ENCODE results near the gene UNK. TPM values are rescaled to one million over a fixed set of nuclear protein-coding genes. Genes with fewer than 3 reads are reported as not detected.

Gene UNK
- total RNA-seq, 4 donors from 2014 or later = 6.9 to 69.7 (median 45.5) TPM

DNA sequence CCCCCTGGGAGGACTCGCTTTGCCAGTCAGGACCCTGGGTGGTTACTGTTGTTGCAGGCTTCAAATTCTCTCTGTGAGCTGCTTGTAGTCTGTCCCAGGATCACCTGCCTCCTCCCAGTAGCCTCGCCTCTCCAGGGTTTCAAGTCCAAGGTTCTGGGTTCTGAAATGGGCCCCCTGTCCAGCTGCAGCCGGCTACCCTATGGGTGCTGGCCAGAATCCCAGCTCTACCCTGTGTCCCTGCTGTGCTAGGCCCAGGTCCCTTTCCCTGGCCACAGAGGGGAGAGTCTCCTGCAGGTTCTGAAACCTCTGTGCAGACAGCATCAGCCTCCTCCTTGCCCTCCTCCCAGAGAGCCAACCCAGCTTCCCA, 38.2 kb downstream of the UNK start:
- Histone ChIP-seq H3K9me3 (no peaks in the 10 kb centered on the region), H3K36me3 (no peaks in the 10 kb centered on the region), H3K27ac (peak overlapping the region; percentile 29 to 35), H3K4me3 (no peak overlapping the region), H3K27me3 (no peaks in the 10 kb centered on the region), H3K4me1 (peaks cover 0 to 5% of the 10 kb centered on the region in 2 donors)
- intact Hi-C loops (cut with DNase I; ENCODE audit: low total_unique reads) = no loop called here
- DNase-seq = no peak
- no peak for TF ChIP-seq POLR2A (IDR thresholded peaks at IDR 0.05)
- TF ChIP-seq, protein P1, sequence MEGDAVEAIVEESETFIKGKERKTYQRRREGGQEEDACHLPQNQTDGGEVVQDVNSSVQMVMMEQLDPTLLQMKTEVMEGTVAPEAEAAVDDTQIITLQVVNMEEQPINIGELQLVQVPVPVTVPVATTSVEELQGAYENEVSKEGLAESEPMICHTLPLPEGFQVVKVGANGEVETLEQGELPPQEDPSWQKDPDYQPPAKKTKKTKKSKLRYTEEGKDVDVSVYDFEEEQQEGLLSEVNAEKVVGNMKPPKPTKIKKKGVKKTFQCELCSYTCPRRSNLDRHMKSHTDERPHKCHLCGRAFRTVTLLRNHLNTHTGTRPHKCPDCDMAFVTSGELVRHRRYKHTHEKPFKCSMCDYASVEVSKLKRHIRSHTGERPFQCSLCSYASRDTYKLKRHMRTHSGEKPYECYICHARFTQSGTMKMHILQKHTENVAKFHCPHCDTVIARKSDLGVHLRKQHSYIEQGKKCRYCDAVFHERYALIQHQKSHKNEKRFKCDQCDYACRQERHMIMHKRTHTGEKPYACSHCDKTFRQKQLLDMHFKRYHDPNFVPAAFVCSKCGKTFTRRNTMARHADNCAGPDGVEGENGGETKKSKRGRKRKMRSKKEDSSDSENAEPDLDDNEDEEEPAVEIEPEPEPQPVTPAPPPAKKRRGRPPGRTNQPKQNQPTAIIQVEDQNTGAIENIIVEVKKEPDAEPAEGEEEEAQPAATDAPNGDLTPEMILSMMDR (IDR thresholded peaks at IDR 0.05) = no peak

DNA sequence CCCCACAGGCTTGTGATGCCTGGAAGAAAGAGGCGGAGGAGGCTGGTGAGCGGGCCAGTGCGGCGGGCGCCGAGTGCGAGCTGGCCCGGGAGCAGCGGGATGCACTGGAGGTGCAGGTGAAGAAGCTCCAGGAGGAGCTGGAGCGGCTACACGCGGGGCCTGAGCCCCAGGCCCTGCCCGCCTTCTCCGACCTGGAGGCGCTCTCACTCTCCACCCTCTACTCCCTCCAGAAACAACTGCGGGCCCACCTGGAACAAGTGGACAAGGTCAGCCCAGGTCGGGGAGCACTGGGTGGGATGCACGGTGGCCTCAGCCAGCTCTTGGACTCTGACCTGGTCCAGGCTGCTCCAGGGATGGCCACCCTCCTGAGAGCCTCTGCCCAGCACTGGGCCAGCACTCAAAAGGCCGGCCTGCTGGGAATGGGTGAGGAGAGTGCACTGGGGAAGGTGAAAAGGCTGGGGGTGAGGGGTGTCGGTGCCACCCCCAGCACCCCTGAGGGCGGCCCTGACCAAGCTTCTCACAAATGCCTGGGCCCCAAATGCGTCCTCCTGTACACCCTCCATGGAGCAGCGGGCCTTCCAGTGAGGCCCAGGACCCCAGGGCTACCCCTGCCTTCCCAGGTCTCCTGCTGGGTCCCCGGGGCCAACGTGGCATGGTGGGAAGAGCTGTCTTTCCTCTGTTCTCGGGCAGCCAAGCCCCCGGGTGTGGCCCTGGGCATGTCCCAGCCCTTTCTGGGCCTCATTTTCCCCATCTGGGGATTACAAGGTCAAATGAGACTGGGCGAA, 38.8 kb downstream of the UNK start:
- no peaks in the 10 kb centered on the region for H3K36me3 ChIP-seq
- no peaks in the 10 kb centered on the region for H3K9me3 ChIP-seq
- no peak overlapping the region for H3K27ac ChIP-seq
- peaks cover 0 to 5% of the 10 kb centered on the region in 2 donors for H3K4me1 ChIP-seq
- H3K27me3 ChIP-seq = no peaks in the 10 kb centered on the region
- intact Hi-C loops (cut with DNase I; ENCODE audit: low total_unique reads) = no loop called here
- no peak for DNase-seq
- TF ChIP-seq, protein P1 (IDR thresholded peaks at IDR 0.05) = no peak
- TF ChIP-seq POLR2A (IDR thresholded peaks at IDR 0.05) = no peak
- no peak overlapping the region for H3K4me3 ChIP-seq

DNA sequence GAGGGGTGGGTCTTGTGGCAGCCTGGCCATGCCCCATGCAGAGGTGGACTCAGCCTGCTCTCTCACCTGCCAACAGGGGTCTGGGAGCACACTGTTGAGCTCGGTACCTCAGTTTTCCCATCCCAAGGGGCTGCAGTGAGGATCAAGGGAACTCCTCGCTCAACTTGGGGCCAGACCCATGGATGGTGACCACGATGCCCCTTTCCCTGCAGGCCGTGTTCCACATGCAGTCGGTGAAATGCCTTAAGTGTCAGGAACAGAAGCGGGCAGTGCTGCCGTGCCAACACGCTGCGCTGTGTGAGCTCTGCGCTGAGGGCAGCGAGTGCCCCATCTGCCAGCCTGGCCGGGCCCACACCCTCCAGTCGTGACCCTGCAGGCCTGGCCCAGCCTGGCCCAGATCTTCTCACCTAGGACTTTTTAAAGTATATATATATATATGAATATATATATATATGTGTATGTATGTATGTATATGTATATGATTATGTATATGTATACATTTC, 39.5 kb downstream of the UNK start:
- TF ChIP-seq, protein P1 (IDR thresholded peaks at IDR 0.05) = no peak
- TF ChIP-seq POLR2A (IDR thresholded peaks at IDR 0.05) = no peak
- H3K27me3 ChIP-seq = no peaks in the 10 kb centered on the region
- DNase-seq = no peak
- H3K4me1 ChIP-seq = peaks cover 0 to 5% of the 10 kb centered on the region in 2 donors
- H3K27ac ChIP-seq = no peak overlapping the region
- no peak overlapping the region for H3K4me3 ChIP-seq
- no peaks in the 10 kb centered on the region for H3K36me3 ChIP-seq
- intact Hi-C loops (cut with DNase I; ENCODE audit: low total_unique reads) = no loop called here
- H3K9me3 ChIP-seq = no peaks in the 10 kb centered on the region

DNA sequence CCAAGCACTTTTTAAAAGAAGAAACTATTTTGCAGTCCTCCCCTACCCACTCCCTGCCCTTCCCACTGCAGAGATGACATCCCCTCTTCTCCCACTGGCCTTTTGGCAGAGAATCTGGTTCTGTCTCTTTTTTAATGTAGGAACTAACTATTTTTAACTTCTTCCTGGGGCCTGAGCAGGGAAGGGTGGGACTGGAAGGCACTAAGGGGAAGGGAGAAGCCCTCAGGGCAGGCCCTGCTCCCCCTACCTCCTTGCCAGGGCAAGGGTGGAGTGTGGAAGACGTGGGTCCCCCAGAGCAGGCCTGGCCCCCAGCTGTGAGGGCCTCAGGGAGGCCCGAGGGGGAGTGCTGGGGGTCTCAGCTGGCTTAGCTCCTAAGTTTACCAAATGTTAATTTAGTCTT, 40.1 kb downstream of the UNK start:
- peaks cover 0 to 5% of the 10 kb centered on the region in 2 donors for H3K4me1 ChIP-seq

DNA sequence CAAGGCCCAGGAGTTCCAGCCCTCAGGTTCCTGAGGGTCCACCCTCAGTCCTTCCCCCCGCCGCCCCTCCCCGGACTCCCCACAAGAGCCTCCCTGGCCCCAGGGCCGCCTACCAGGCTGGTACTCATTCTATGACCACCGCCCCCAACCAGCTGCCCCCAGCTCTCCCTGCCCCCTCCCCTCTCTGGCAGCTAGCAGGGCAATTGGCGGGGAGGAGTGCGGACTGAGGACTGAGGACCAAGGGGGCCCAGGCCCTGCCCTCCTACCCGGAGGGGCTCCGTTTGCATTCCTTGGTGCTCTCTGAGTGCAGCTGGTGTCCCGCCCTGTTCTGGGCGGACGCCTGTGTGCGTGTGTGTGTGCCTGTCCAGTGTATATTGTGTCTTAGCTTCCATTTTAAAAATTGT, 40.5 kb downstream of the UNK start:
- Histone ChIP-seq H3K27me3 (no peaks in the 10 kb centered on the region), H3K4me1 (peaks cover 0 to 5% of the 10 kb centered on the region in 2 donors), H3K9me3 (no peaks in the 10 kb centered on the region), H3K4me3 (no peak overlapping the region), H3K36me3 (no peaks in the 10 kb centered on the region), H3K27ac (peak overlapping the region; percentile 23 to 60)
- peak in 1 of 2 donors; percentile 17 for DNase-seq
- TF ChIP-seq, protein P1 (IDR thresholded peaks at IDR 0.05) = no peak
- no peak for TF ChIP-seq POLR2A (IDR thresholded peaks at IDR 0.05)
- intact Hi-C loops (cut with DNase I; ENCODE audit: low total_unique reads) = no loop called here

More for the DNA sequence above, 40.1 kb downstream of the UNK start:
- H3K27ac ChIP-seq = peak overlapping the region; percentile 23 to 60
- no peaks in the 10 kb centered on the region for H3K27me3 ChIP-seq
- no peak for DNase-seq
- H3K4me3 ChIP-seq = no peak overlapping the region
- H3K9me3 ChIP-seq = no peaks in the 10 kb centered on the region
- H3K36me3 ChIP-seq = no peaks in the 10 kb centered on the region
- intact Hi-C loops (cut with DNase I; ENCODE audit: low total_unique reads) = no loop called here
- TF ChIP-seq, protein P1 (IDR thresholded peaks at IDR 0.05) = no peak
- TF ChIP-seq POLR2A (IDR thresholded peaks at IDR 0.05) = no peak
